HepG2 (cell line): Measurements from ENCODE around the gene BIRC5. TPM values are rescaled to one million over a fixed set of nuclear protein-coding genes. Genes with fewer than 3 reads are reported as not detected.

Source experiments
- AHR ChIP-seq: IDR thresholded peaks from 2 replicates; pipeline ENCODE4 v1.6.1; 2018; ENCODE audit warnings: missing genetic modification reagents, missing compliant biosample characterization
- BCL6 ChIP-seq: IDR thresholded peaks from 2 replicates; pipeline ENCODE4 v1.6.1; 2016; ENCODE audit warnings: missing genetic modification reagents, missing compliant biosample characterization
- DMAP1 ChIP-seq: IDR thresholded peaks from 2 replicates; pipeline ENCODE4 v1.6.1; 2016
- ESRRA ChIP-seq: sonication (generic); formaldehyde crosslinking; IDR thresholded peaks from 2 replicates; pipeline ENCODE4 v1.5.1; 2020; ENCODE audit warnings: mild to moderate bottlenecking, low read depth, missing genetic modification reagents
- GABPB1 ChIP-seq: IDR thresholded peaks from 2 replicates; pipeline ENCODE4 v1.6.1; 2016; ENCODE audit warnings: mild to moderate bottlenecking, missing genetic modification reagents, moderate library complexity, missing compliant biosample characterization
- MAF1 ChIP-seq: sonication (generic); formaldehyde crosslinking; IDR thresholded peaks from 2 replicates; pipeline ENCODE4 v1.5.0; 2020; ENCODE audit warnings: missing genetic modification reagents, borderline replicate concordance
- MTF2 ChIP-seq: sonication (generic); formaldehyde crosslinking; IDR thresholded peaks from 2 replicates; pipeline ENCODE4 v1.5.0; 2020; ENCODE audit warnings: missing genetic modification reagents, borderline replicate concordance
- REXO4 ChIP-seq: sonication (generic); formaldehyde crosslinking; IDR thresholded peaks from 2 replicates; pipeline ENCODE4 v1.8.0; 2022; ENCODE audit warnings: missing genetic modification reagents, mild to moderate bottlenecking, borderline replicate concordance
- ZFP82 ChIP-seq: sonication (generic); formaldehyde crosslinking; IDR thresholded peaks from 2 replicates; pipeline ENCODE4 v1.5.1; 2020; ENCODE audit warnings: mild to moderate bottlenecking, missing genetic modification reagents, borderline replicate concordance
- ZFYVE20 ChIP-seq: sonication (generic); formaldehyde crosslinking; IDR thresholded peaks from 2 replicates; pipeline ENCODE4 v1.8.0; 2023; ENCODE audit warnings: low read depth, mild to moderate bottlenecking, moderate library complexity, missing genetic modification reagents, borderline replicate concordance
- ZNF10 ChIP-seq: sonication (generic); formaldehyde crosslinking; IDR thresholded peaks from 2 replicates; pipeline ENCODE4 v1.4.0; 2020; ENCODE audit warnings: mild to moderate bottlenecking, low read depth, missing genetic modification reagents, borderline replicate concordance
- ZNF230 ChIP-seq: sonication (generic); formaldehyde crosslinking; IDR thresholded peaks from 2 replicates; pipeline ENCODE4 v1.4.0; 2020; ENCODE audit warnings: mild to moderate bottlenecking, missing genetic modification reagents
- ZNF253 ChIP-seq: sonication (generic); formaldehyde crosslinking; IDR thresholded peaks from 2 replicates; pipeline ENCODE4 v1.8.0; 2022; ENCODE audit warnings: mild to moderate bottlenecking, missing genetic modification reagents, borderline replicate concordance
- ZNF496 ChIP-seq: sonication (generic); formaldehyde crosslinking; IDR thresholded peaks from 2 replicates; pipeline ENCODE4 v1.8.1; 2023; ENCODE audit warnings: mild to moderate bottlenecking, moderate library complexity, missing genetic modification reagents; ENCODE audit not compliant: insufficient replicate concordance
- ZNF552 ChIP-seq: sonication (generic); formaldehyde crosslinking; IDR thresholded peaks from 2 replicates; pipeline ENCODE4 v1.9.0; 2022; ENCODE audit warnings: missing genetic modification reagents, mild to moderate bottlenecking, borderline replicate concordance
- ZNF605 ChIP-seq: sonication (generic); formaldehyde crosslinking; IDR thresholded peaks from 2 replicates; pipeline ENCODE4 v1.8.0; 2022; ENCODE audit warnings: mild to moderate bottlenecking, missing genetic modification reagents
- ZNF720 ChIP-seq: sonication (generic); formaldehyde crosslinking; IDR thresholded peaks from 2 replicates; pipeline ENCODE4 v1.4.0; 2020; ENCODE audit warnings: missing genetic modification reagents
- polyA plus RNA-seq, 8 experiments: library from polyadenylated mRNA; depleted of rRNA in 3 of 8; stranded (reverse) in 7 of 8; unstranded in 1 of 8; fragments of >200 nt; fragmentation: Illumina TruSeq in 4 of 8; extraction: Trizol in 4 of 8; gene quantifications; 2 replicates each; pipeline versions ENCODE4 v1.2.1 to v1.2.3, GENCODE V29; 2011 to 2016; ENCODE audit warnings: low read depth in 4 of 8, missing spikeins in 1 of 8, mixed read lengths in 1 of 8; ENCODE audit not compliant: insufficient read depth in 1 of 8
- total RNA-seq, 5 experiments: library from RNA; depleted of rRNA; stranded (reverse); fragments of >200 nt; fragmentation: Illumina TruSeq; extraction: Trizol; gene quantifications; 2 replicates each; pipeline ENCODE4 v1.2.3, GENCODE V29; 2016; ENCODE audit warnings: low read depth in 1 of 5
- TF ChIP-seq, protein P1 (sequence below): sonication (generic); formaldehyde crosslinking; IDR thresholded peaks from 2 replicates; pipeline ENCODE4 v1.4.0; 2020; ENCODE audit warnings: mild to moderate bottlenecking, missing genetic modification reagents
- TF ChIP-seq, protein P2 (sequence below): sonication (generic); formaldehyde crosslinking; IDR thresholded peaks from 2 replicates; pipeline ENCODE4 v1.8.0; 2022; ENCODE audit warnings: mild to moderate bottlenecking, missing genetic modification reagents
- TF ChIP-seq, protein P3 (sequence below): sonication (generic); formaldehyde crosslinking; IDR thresholded peaks from 2 replicates; pipeline ENCODE4 v1.4.0; 2020; ENCODE audit warnings: missing genetic modification reagents
- TF ChIP-seq, protein P4 (sequence below): sonication (generic); formaldehyde crosslinking; IDR thresholded peaks from 2 replicates; pipeline ENCODE4 v1.4.0; 2020; ENCODE audit warnings: missing genetic modification reagents, mild to moderate bottlenecking, borderline replicate concordance
- TF ChIP-seq, protein P5 (sequence below): IDR thresholded peaks from 2 replicates; pipeline ENCODE4 v1.6.1; 2016

Gene BIRC5
- total and polyA plus RNA-seq, 2 of the 13 experiments (the other 11 are each of a cell fraction or from before 2014, with no cell fraction given) = 30.3 to 135 TPM

DNA sequence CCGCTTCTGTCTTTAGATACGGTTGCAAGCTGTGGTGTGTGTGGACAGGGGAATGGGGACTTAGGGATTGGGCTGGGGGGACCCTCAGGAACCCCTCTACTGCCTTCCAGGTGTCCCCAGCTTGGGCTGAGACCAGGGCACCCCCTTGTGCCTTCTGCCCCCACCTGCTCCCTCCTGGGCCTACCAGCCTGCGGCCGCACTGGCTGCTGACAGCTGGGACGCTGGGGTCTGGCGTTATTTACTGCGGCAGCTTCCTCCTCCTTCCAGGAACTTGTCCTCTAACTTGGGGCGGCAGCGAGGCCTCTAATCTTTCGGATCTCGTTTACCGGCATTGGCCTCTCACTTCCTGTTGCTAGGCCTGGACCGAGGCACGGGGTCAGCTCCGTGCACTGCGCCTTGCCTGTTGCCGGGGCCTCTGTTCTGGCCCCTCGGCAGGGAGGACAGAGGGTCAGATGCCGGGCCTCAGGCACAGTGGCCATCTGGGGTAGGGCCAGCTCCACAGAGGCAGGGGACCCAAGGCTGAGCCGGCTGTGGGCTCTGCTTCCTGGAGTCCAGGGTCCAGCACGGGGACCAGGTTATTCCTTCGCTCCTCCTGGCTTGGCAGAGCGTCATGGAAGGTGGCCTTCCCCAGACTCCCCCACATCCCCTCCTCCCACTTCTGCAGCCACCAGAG is 49.1 kb downstream of the BIRC5 start (continued):
- TF ChIP-seq, protein P1, sequence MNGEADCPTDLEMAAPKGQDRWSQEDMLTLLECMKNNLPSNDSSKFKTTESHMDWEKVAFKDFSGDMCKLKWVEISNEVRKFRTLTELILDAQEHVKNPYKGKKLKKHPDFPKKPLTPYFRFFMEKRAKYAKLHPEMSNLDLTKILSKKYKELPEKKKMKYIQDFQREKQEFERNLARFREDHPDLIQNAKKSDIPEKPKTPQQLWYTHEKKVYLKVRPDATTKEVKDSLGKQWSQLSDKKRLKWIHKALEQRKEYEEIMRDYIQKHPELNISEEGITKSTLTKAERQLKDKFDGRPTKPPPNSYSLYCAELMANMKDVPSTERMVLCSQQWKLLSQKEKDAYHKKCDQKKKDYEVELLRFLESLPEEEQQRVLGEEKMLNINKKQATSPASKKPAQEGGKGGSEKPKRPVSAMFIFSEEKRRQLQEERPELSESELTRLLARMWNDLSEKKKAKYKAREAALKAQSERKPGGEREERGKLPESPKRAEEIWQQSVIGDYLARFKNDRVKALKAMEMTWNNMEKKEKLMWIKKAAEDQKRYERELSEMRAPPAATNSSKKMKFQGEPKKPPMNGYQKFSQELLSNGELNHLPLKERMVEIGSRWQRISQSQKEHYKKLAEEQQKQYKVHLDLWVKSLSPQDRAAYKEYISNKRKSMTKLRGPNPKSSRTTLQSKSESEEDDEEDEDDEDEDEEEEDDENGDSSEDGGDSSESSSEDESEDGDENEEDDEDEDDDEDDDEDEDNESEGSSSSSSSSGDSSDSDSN (CRISPR knock-in tag) = peak; percentile 84
- peak; percentile 51; the same call in 1 of the 2 replicates for TF ChIP-seq DMAP1 (CRISPR knock-in tag)
- no peak for TF ChIP-seq ZNF552 (CRISPR knock-in tag)
- no peak for TF ChIP-seq ZNF10 (CRISPR knock-in tag)
- TF ChIP-seq ZNF230 (CRISPR knock-in tag) = no peak
- no peak for TF ChIP-seq REXO4 (CRISPR knock-in tag)
- TF ChIP-seq AHR (CRISPR knock-in tag) = no peak
- TF ChIP-seq, protein P2, sequence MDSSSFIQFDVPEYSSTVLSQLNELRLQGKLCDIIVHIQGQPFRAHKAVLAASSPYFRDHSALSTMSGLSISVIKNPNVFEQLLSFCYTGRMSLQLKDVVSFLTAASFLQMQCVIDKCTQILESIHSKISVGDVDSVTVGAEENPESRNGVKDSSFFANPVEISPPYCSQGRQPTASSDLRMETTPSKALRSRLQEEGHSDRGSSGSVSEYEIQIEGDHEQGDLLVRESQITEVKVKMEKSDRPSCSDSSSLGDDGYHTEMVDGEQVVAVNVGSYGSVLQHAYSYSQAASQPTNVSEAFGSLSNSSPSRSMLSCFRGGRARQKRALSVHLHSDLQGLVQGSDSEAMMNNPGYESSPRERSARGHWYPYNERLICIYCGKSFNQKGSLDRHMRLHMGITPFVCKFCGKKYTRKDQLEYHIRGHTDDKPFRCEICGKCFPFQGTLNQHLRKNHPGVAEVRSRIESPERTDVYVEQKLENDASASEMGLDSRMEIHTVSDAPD (CRISPR knock-in tag) = no peak
- TF ChIP-seq, protein P3, sequence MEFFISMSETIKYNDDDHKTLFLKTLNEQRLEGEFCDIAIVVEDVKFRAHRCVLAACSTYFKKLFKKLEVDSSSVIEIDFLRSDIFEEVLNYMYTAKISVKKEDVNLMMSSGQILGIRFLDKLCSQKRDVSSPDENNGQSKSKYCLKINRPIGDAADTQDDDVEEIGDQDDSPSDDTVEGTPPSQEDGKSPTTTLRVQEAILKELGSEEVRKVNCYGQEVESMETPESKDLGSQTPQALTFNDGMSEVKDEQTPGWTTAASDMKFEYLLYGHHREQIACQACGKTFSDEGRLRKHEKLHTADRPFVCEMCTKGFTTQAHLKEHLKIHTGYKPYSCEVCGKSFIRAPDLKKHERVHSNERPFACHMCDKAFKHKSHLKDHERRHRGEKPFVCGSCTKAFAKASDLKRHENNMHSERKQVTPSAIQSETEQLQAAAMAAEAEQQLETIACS (CRISPR knock-in tag) = no peak
- TF ChIP-seq ZNF605 (CRISPR knock-in tag) = peak; percentile 52; the same call in 1 of the 2 replicates
- TF ChIP-seq, protein P4, sequence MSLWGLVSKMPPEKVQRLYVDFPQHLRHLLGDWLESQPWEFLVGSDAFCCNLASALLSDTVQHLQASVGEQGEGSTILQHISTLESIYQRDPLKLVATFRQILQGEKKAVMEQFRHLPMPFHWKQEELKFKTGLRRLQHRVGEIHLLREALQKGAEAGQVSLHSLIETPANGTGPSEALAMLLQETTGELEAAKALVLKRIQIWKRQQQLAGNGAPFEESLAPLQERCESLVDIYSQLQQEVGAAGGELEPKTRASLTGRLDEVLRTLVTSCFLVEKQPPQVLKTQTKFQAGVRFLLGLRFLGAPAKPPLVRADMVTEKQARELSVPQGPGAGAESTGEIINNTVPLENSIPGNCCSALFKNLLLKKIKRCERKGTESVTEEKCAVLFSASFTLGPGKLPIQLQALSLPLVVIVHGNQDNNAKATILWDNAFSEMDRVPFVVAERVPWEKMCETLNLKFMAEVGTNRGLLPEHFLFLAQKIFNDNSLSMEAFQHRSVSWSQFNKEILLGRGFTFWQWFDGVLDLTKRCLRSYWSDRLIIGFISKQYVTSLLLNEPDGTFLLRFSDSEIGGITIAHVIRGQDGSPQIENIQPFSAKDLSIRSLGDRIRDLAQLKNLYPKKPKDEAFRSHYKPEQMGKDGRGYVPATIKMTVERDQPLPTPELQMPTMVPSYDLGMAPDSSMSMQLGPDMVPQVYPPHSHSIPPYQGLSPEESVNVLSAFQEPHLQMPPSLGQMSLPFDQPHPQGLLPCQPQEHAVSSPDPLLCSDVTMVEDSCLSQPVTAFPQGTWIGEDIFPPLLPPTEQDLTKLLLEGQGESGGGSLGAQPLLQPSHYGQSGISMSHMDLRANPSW (CRISPR knock-in tag) = no peak
- TF ChIP-seq, protein P5, sequence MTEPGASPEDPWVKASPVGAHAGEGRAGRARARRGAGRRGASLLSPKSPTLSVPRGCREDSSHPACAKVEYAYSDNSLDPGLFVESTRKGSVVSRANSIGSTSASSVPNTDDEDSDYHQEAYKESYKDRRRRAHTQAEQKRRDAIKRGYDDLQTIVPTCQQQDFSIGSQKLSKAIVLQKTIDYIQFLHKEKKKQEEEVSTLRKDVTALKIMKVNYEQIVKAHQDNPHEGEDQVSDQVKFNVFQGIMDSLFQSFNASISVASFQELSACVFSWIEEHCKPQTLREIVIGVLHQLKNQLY = peak; percentile 52
- TF ChIP-seq ESRRA = no peak
- no peak for TF ChIP-seq MAF1 (CRISPR knock-in tag)
- TF ChIP-seq GABPB1 (CRISPR knock-in tag) = peak; percentile 84
- TF ChIP-seq ZFP82 (CRISPR knock-in tag) = 0 out of 2 replicates have a peak, but pooled peaks have one; percentile 11
- TF ChIP-seq ZNF496 (CRISPR knock-in tag) = no peak
- TF ChIP-seq ZFYVE20 (CRISPR knock-in tag) = no peak
- TF ChIP-seq ZNF720 (CRISPR knock-in tag) = no peak
- TF ChIP-seq ZNF253 = no peak
- TF ChIP-seq BCL6 (CRISPR knock-in tag) = peak; percentile 98
- 0 out of 2 replicates have a peak, but pooled peaks have one; percentile 63 for TF ChIP-seq MTF2 (CRISPR knock-in tag)
